Coronary artery (tissue), 2 donors: ENCODE data around the gene GALNT6.
"Not testable (repeated sequence)": the region's sequence is repeated elsewhere in the genome, so short reads cannot be mapped to it uniquely, and the experiment has no call there.

Source experiments
- DNase-seq: peaks from one replicate; pipeline ENCODE4 v3.0.0-alpha.2; 2017; ENCODE audit warnings: low spot score
- H3K27ac ChIP-seq, 2 donors: fragments of 200-600 bp; sonication (generic); one replicate each; pipeline ENCODE4 v1.5.1; 2016 to 2019
- H3K4me3 ChIP-seq: fragments of 200-600 bp; sonication (generic); 2 replicates; pipeline ENCODE4 v1.5.1; 2016; ENCODE audit warnings: mild to moderate bottlenecking, moderate library complexity
- TF ChIP-seq, protein P1 (sequence below): fragments of 200-600 bp; sonication (generic); IDR thresholded peaks from one replicate; pipeline ENCODE4 v1.5.1; 2019; ENCODE audit warnings: antibody characterized with exemption

The GALNT6 gene

DNA sequence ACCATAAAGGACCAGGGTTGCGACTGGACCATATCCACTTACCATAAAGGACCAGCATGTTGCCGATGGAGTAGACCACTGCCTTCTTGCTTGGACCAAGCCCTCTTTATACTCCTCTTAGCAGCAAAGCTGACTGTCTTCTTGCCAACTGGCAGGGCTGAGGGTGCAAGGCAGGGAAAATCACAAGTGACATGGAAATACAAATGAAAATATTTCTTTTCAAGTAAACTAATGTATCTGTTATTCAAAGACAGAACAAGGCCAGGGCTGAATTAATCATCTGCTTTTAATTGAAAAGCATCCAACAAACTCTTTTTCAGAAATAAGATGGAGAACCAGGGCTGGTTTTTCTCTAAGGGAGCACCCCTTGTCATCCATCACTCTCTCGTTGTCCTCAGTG lies 44.6 kb downstream of the GALNT6 start, which contains the start of gene CELA1:
Gene CELA1, minus strand, starts transcription at position 99 of the 400 bp plus-strand sequence. Its CDS starts 41 bp downstream, at position 58.
- H3K4me3 ChIP-seq = no peak within 1 kb of the TSS
- TF ChIP-seq, protein P1, sequence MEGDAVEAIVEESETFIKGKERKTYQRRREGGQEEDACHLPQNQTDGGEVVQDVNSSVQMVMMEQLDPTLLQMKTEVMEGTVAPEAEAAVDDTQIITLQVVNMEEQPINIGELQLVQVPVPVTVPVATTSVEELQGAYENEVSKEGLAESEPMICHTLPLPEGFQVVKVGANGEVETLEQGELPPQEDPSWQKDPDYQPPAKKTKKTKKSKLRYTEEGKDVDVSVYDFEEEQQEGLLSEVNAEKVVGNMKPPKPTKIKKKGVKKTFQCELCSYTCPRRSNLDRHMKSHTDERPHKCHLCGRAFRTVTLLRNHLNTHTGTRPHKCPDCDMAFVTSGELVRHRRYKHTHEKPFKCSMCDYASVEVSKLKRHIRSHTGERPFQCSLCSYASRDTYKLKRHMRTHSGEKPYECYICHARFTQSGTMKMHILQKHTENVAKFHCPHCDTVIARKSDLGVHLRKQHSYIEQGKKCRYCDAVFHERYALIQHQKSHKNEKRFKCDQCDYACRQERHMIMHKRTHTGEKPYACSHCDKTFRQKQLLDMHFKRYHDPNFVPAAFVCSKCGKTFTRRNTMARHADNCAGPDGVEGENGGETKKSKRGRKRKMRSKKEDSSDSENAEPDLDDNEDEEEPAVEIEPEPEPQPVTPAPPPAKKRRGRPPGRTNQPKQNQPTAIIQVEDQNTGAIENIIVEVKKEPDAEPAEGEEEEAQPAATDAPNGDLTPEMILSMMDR = no peak
- H3K27ac ChIP-seq = no peak within 1 kb of the TSS
- no peak for DNase-seq

DNA sequence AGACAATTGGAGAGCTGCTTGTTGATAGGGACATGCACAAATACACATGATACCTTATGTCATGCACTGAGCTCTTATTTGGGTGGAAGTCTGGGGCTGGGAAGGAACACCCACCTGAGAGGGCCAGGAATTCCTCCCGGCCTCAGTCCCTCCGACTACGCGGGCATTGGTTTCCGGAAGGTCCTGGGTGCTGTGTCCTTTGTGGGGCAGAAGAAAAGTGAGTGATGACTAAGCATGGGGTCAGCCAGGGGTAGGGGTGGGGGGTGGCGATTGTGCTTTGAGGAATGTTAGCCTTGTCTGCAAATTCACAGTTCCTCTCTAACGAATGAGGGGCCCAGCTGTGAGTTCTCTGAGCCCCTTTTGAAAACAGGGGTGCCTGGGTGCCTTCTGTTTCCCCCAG lies 45.5 kb downstream of the GALNT6 start:
- no peak overlapping the region for H3K27ac ChIP-seq
- DNase-seq = no peak
- TF ChIP-seq, protein P1 = no peak
- no peak overlapping the region for H3K4me3 ChIP-seq

DNA sequence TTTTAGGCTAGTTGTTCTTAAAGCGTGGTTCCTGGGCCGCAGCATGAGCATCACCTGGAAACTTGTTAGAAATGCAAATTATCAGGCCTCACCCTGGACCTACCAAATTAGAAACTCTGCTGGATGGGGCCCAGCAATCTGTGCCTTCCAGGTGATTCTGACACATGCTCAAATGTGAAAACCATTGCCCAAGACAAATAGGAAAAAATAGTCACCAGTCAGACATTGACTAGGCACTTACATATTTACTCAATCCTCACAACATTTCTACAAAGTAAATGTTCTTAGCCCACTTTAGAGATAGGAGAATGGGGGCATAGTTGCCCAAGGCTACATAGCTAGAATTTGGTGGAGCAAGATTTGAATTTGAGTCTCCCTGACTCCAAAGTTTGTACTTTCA lies 48.0 kb downstream of the GALNT6 start:
- no peak overlapping the region for H3K27ac ChIP-seq
- TF ChIP-seq, protein P1 = no peak
- H3K4me3 ChIP-seq = no peak overlapping the region
- DNase-seq = no peak

DNA sequence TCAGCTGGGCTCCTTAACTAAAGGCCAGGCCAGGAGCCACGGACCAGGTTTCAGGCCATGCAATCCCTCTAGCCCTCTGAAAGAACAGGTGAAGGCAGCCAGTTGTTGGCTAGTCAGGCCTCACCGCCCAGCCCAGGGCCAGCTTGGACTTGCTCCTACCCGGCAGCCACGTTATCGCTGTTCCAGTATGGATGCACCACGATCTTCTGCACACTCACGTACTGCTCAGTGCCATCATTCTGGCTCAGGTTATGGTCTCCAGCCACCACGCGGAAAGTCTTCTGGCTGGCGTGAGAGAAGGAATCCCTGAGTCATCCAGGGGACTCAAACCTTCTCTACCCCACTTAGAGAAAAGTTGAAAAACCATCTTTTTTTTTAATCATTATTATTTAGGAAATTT lies 48.8 kb downstream of the GALNT6 start:
- no peak overlapping the region for H3K4me3 ChIP-seq
- TF ChIP-seq, protein P1 = no peak
- H3K27ac ChIP-seq = no peak overlapping the region
- DNase-seq = no peak

DNA sequence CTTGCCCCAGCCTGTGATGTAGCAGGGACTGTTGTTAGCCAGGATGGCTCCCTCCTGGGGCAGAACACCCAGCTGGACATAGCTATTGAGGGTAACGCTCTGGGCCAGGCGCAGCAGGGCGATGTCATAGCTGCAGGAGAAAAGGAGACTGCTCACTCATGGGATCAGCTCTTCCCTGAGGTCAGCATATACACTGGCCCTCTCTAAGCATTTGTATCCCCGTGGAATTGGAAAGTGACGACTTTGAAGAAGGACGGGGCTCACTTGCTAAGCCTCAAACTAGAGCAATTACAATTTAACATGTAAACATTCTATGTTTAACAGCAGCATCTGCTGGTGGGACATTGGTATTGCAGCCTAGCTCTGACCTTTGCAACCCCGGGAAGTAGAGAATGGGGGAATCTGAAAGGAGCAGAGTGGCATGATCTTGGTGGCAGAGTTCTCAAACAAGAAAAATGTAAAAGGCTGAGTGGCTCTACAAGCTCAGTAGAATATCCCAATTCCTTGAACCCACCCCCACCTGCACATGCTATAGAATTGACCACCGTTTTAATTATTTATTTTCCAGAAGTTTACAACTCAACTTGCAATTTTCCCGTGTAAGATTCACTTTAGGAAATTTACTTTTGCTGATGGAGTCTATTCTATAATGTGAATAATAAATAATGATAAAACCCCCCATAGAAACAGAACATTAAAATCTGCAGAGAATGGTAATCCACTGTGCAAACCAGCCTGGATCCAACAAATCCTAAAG lies 49.8 kb downstream of the GALNT6 start:
- Histone ChIP-seq H3K4me3 (peak overlapping the region; percentile 31), H3K27ac (no peak overlapping the region)
- TF ChIP-seq, protein P1 = peak; percentile 88
- DNase-seq = no peak

DNA sequence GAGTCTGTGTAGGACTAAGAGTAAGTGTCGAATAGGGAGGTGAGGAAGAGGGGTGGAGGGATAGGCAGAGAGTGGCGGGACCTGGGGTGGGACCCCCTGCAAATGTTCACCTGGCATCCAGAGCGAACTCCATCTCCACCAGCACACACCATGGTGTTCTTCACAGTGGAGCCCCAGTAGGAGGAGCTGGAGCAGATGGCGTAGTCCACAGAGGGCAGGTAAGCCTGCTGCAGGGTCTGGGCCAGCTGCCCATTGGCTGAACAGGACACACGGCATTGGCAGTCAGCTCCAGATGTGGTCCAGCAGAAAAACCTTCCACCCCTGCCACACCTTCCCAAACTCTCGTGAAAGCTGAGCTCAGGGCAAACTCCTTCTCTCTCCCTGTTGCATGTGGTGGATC lies 51.5 kb downstream of the GALNT6 start:
- H3K27ac ChIP-seq = no peak overlapping the region
- TF ChIP-seq, protein P1 = no peak
- H3K4me3 ChIP-seq = no peak overlapping the region
- DNase-seq = no peak

DNA sequence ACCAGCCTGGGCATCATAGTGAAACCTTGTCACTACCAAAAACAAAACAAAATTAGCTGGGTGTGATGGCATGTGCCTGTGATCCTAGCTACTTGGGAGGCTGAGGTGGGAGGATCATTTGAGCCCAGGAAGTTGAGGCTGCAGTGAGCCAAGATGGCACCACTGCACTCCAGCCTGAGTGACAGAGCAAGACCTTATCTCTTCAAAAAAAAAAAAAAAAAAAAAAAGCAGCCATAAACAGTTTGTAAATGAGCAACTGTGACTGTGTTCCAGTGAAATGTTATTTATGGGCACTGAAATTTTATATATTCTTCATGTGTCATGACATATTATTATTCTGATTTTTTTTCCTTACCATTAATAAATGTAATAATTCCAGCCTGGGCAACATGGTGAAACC lies 53.9 kb downstream of the GALNT6 start:
- not testable (repeated sequence) for DNase-seq, H3K27ac ChIP-seq, H3K4me3 ChIP-seq
